ENCODE data around the gene KDM4B.

Gene KDM4B

GRCh38 chr19:5081443-5082161 is 112.7 kb downstream of the KDM4B start:
- ChIA-PET POLR2A (no interaction called here), CTCF (interaction anchor here (1.5 kb wide), 1 partner anchor 496 kb away, joined by 3 read pairs; no protein-coding TSS in a partner anchor)
- H3K4me3 ChIP-seq (ENCODE audit: low read depth, low read length) = no peak overlapping the region
- DNase-seq (ENCODE audit: low read depth, low spot score) = no peak
- no peak for TF ChIP-seq CTCF (IDR thresholded peaks at IDR 0.05; ENCODE audit: insufficient read depth, low read length, missing control alignments)

- ChIA-PET CTCF (no interaction called here), POLR2A (interaction anchor here (0.5 to 0.6 kb wide), 2 partner anchors 16 to 501 kb away, joined by 3 read pairs; no protein-coding TSS in a partner anchor)
- no peak for DNase-seq (ENCODE audit: low read depth, low spot score)
- no peak overlapping the region for H3K4me3 ChIP-seq (ENCODE audit: low read depth, low read length)
- TF ChIP-seq CTCF (IDR thresholded peaks at IDR 0.05; ENCODE audit: insufficient read depth, low read length, missing control alignments) = no peak
Observed at GRCh38 chr19:5083547-5083965, 114.6 kb downstream of the KDM4B start.

GRCh38 chr19:5085566-5085965 is 116.7 kb downstream of the KDM4B start:
- CTCF ChIA-PET = no interaction called here
- no peak overlapping the region for H3K4me3 ChIP-seq (ENCODE audit: low read depth, low read length)

GRCh38 chr19:5086230-5086629 is 117.3 kb downstream of the KDM4B start:
- no peak for TF ChIP-seq CTCF (IDR thresholded peaks at IDR 0.05; ENCODE audit: insufficient read depth, low read length, missing control alignments)
- ChIA-PET CTCF (no interaction called here), POLR2A (no interaction called here)
- H3K4me3 ChIP-seq (ENCODE audit: low read depth, low read length) = no peak overlapping the region
- DNase-seq (ENCODE audit: low read depth, low spot score) = no peak

More at GRCh38 chr19:5085566-5085965, 116.7 kb downstream of the KDM4B start:
- POLR2A ChIA-PET = no interaction called here
- DNase-seq (ENCODE audit: low read depth, low spot score) = no peak
- no peak for TF ChIP-seq CTCF (IDR thresholded peaks at IDR 0.05; ENCODE audit: insufficient read depth, low read length, missing control alignments)

GRCh38 chr19:5086725-5087439 is 118.0 kb downstream of the KDM4B start:
- no peak for DNase-seq (ENCODE audit: low read depth, low spot score)
- no peak for TF ChIP-seq CTCF (IDR thresholded peaks at IDR 0.05; ENCODE audit: insufficient read depth, low read length, missing control alignments)
- ChIA-PET POLR2A (no interaction called here), CTCF (no interaction called here)
- H3K4me3 ChIP-seq (ENCODE audit: low read depth, low read length) = no peak overlapping the region

GRCh38 chr19:5089283-5089682 is 120.4 kb downstream of the KDM4B start:
- ChIA-PET POLR2A (no interaction called here), CTCF (no interaction called here)

More at GRCh38 chr19:5089283-5089682, 120.4 kb downstream of the KDM4B start:
- H3K4me3 ChIP-seq (ENCODE audit: low read depth, low read length) = no peak overlapping the region
- no peak for TF ChIP-seq CTCF (IDR thresholded peaks at IDR 0.05; ENCODE audit: insufficient read depth, low read length, missing control alignments)
- DNase-seq (ENCODE audit: low read depth, low spot score) = no peak

All from AG04449 (cell line).